HFF-Myc (cell line): ENCODE results near the gene RNF217.
"Not testable (repeated sequence)": the region's sequence is repeated elsewhere in the genome, so short reads cannot be mapped to it uniquely, and the experiment has no call there.

Source experiments
- DNase-seq: peaks from one replicate; pipeline ENCODE4 v3.0.0-alpha.2; 2011; ENCODE audit warnings: low read depth; ENCODE audit errors: extremely low read depth
- H3K4me3 ChIP-seq: replicated peaks from 2 replicates; pipeline ENCODE4 v1.5.1; 2011; ENCODE audit warnings: low read depth, mild to moderate bottlenecking, control low read depth, low read length
- CTCF ChIP-seq: IDR thresholded peaks from 2 replicates; pipeline ENCODE4 v1.5.1; 2012; ENCODE audit warnings: mild to moderate bottlenecking, low read depth, low read length, control low read depth; ENCODE audit errors: missing control alignments

Gene RNF217

GRCh38 chr6:125117818-125118217, 155.6 kb downstream of the RNF217 start:
- no peak for DNase-seq
- no peak for TF ChIP-seq CTCF
- no peak overlapping the region for H3K4me3 ChIP-seq

- DNase-seq, result no peak
- no peak overlapping the region for H3K4me3 ChIP-seq
- TF ChIP-seq CTCF, result no peak
Observed at GRCh38 chr6:125120054-125120590, 157.9 kb downstream of the RNF217 start.

- DNase-seq, result no peak
Observed at GRCh38 chr6:125121894-125122293, 159.7 kb downstream of the RNF217 start.

GRCh38 chr6:125123051-125123450, 160.8 kb downstream of the RNF217 start:
- no peak for TF ChIP-seq CTCF
- no peak for DNase-seq
- no peak overlapping the region for H3K4me3 ChIP-seq

More at GRCh38 chr6:125121894-125122293, 159.7 kb downstream of the RNF217 start:
- TF ChIP-seq CTCF, result no peak
- no peak overlapping the region for H3K4me3 ChIP-seq

GRCh38 chr6:125123468-125124048, 161.3 kb downstream of the RNF217 start:
- no peak for TF ChIP-seq CTCF

GRCh38 chr6:125124049-125124669, 161.9 kb downstream of the RNF217 start:
- no peak for DNase-seq
- H3K4me3 ChIP-seq, result no peak overlapping the region
- TF ChIP-seq CTCF, result no peak

More at GRCh38 chr6:125123468-125124048, 161.3 kb downstream of the RNF217 start:
- no peak for DNase-seq
- H3K4me3 ChIP-seq, result no peak overlapping the region

- not testable (repeated sequence) for DNase-seq, H3K4me3 ChIP-seq
Observed at GRCh38 chr6:125125856-125126255, 163.6 kb downstream of the RNF217 start.
